Body of pancreas (tissue), 4 donors: ENCODE measurements around the gene DCAF7.

Source experiments
- POLR2A ChIP-seq, 3 donors: fragments of 450-650 bp; IDR thresholded peaks; one replicate each; pipeline ENCODE4 v1.6.1; 2016; ENCODE audit warnings: antibody characterized with exemption in 3 of 3, mild to moderate bottlenecking in 2 of 3
- TF ChIP-seq, protein P1 (sequence below), 7 experiments: fragments of 450-650 bp in 4 of 7; fragments of 200-600 bp in 3 of 7; sonication (generic) in 3 of 7; IDR thresholded peaks; one replicate each; pipeline ENCODE4 v1.5.1; 2016 to 2019; ENCODE audit warnings: antibody characterized with exemption in 7 of 7

DNA sequence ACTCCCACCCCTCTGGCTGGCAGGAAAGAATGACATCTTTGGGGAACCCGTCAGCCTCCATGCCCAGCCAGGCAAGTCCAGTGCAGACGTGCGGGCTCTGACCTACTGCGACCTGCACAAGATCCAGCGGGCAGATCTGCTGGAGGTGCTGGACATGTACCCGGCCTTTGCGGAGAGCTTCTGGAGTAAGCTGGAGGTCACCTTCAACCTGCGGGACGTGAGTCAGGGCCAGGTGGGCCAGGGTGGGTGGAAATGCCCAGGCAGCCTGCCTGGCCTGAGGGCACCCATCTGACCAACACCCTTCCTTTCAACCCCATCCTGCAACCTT, 8.1 kb upstream of the DCAF7 start:
- TF ChIP-seq, protein P1, sequence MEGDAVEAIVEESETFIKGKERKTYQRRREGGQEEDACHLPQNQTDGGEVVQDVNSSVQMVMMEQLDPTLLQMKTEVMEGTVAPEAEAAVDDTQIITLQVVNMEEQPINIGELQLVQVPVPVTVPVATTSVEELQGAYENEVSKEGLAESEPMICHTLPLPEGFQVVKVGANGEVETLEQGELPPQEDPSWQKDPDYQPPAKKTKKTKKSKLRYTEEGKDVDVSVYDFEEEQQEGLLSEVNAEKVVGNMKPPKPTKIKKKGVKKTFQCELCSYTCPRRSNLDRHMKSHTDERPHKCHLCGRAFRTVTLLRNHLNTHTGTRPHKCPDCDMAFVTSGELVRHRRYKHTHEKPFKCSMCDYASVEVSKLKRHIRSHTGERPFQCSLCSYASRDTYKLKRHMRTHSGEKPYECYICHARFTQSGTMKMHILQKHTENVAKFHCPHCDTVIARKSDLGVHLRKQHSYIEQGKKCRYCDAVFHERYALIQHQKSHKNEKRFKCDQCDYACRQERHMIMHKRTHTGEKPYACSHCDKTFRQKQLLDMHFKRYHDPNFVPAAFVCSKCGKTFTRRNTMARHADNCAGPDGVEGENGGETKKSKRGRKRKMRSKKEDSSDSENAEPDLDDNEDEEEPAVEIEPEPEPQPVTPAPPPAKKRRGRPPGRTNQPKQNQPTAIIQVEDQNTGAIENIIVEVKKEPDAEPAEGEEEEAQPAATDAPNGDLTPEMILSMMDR (IDR thresholded peaks at IDR 0.05): no peak
- TF ChIP-seq POLR2A (IDR thresholded peaks at IDR 0.05): no peak
